H7 (cell line): ENCODE data around the gene RDH12. TPM values are rescaled to one million over a fixed set of nuclear protein-coding genes. Genes with fewer than 3 reads are reported as not detected.

Experiments used
- total RNA-seq: library from RNA; depleted of rRNA; stranded (reverse); fragments of >200 nt; shearing (Covaris generic); gene quantifications from 2 replicates; pipeline ENCODE4 v1.2.3, GENCODE V29; 2014; rRNA removed

RDH12 gene
- total RNA-seq, 1 experiment from 2014 or later = 1.1 TPM

Other genes starting within 250 kb of the RDH12 start
- 0.07 and 0.69 TPM in 2 replicates for gene TMEM229B, start 213.2 kb upstream of the RDH12 start, total RNA-seq
- 16.5 and 22.2 TPM in 2 replicates for gene PLEKHH1, start 168.6 kb upstream of the RDH12 start, total RNA-seq
- gene PIGH, start 101.6 kb upstream of the RDH12 start, total RNA-seq = 8.2 and 8.8 TPM in 2 replicates
- gene ARG2, start 82.0 kb upstream of the RDH12 start, total RNA-seq = 32.1 and 40.9 TPM in 2 replicates
- 61.2 and 65.3 TPM in 2 replicates for gene VTI1B, start 27.3 kb upstream of the RDH12 start, total RNA-seq
- 116 and 123 TPM in 2 replicates for gene RDH11, start 6.1 kb upstream of the RDH12 start, total RNA-seq
- 18.8 and 20.4 TPM in 2 replicates for gene ZFYVE26, start 114.7 kb downstream of the RDH12 start, total RNA-seq
- 9.6 and 9.9 TPM in 2 replicates for gene RAD51B, start 117.9 kb downstream of the RDH12 start, total RNA-seq